ENCODE data around the gene IL15.
"Not testable (repeated sequence)": the region's sequence is repeated elsewhere in the genome, so short reads cannot be mapped to it uniquely, and the experiment has no call there.

Gene IL15

DNA sequence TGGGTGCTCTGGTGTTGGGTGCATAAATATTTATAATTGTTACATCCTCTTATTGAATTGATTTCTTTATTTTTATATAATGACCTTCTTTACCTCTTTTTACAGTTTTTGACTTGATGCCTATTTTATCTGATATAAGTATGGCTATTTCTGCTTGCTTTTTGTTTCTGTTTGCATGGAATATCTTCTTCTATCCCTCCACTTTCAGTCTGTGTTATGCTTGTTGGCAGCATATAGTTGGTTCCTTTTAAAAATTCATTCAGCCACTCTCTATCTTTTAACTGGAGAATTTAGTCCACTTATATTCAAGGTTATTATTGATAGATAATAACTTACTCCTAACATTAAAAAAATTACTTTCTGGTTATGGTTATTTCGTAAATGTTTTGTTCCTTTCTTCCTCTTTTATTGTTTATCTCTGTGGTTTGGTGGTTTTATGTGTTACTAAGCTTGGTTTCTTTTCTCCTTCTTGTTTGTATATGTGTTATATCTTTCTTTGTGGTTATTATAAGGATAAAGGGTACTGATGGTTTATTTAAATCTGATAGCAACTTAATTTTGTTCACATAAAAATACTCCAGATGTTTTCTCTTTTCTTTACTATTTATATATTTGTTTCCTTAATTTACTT lies 69.5 kb downstream of the IL15 start:
- no peak for DNase-seq

DNA sequence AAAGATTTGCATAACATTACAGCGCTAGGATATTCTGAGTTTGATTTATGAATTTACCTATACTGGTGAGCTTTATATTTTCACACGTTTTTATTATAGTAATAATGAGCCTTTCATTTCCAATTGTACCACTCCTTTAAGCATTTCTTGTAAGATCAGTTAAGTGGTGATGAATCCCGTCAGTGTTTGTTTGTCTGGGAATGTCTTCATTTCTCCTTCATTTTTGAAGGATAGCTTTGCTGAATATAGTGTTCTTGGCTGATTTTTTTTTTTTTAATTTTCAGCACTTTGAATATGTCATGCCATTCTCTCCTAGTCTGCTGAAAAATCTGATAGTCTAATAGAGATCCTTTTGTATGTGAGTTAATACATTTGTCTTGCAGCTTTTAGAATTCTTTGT lies 70.1 kb downstream of the IL15 start:
- DNase-seq: no peak

GRCh38 chr4:141711211-141711610 lies 74.8 kb downstream of the IL15 start:
- DNase-seq: no peak

GRCh38 chr4:141713185-141713584 lies 76.8 kb downstream of the IL15 start:
- no peak for DNase-seq

DNA sequence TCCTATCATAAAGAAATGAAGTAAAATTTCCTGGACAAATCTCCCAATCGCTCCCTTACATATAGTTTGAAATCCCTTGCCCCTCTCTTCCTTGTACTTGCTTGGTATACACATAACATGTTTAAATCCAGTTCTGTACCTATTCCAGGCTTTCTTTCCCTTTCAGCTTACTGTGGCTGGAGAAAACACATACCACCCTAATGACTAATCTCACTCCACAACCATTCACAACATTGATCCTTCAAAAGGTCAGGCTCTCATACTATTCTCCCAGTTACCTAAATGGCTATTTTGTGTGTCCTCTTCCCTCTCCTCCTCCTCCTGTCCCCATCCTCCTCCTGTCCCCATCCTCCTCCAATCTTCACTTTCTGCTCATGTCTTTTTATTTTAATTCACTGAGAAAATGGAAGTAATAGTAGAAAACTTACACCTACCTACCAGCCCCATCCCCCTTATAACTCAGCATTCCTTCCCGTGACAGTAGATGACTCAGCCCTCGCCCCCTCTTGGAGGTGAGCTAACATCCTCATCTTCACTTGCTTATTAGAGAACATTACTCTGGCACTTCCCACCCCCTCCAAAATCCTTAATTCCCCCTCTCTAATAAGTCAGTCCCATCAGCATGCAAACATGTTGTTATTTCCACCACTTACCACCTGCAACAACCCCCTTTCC lies 77.5 kb downstream of the IL15 start:
- DNase-seq: no peak

DNA sequence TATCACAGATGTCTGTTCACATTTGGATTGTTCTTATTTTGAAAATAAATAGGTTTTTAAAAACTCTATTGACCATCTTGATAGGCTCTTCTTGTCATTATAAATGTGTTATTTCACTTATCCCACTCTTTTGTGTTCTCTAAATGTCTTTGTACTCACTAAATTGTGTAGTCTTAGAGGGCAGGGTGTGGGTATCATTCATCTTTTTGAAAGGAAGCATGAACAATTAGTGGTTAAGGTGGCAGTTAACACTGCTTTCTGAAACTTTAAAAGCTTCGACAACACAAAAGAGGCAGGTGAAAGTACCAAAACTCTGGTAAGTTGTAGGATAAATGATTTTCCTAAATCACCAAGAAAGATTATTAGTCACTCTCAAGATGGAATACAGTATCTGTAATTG lies 83.2 kb downstream of the IL15 start:
- no peak for DNase-seq

- DNase-seq: no peak
Observed at GRCh38 chr4:141721174-141721573, 84.8 kb downstream of the IL15 start.

GRCh38 chr4:141724646-141725045 lies 88.3 kb downstream of the IL15 start:
- DNase-seq: no peak

- DNase-seq: no peak
Observed at GRCh38 chr4:141727420-141727819, 91.0 kb downstream of the IL15 start.

DNA sequence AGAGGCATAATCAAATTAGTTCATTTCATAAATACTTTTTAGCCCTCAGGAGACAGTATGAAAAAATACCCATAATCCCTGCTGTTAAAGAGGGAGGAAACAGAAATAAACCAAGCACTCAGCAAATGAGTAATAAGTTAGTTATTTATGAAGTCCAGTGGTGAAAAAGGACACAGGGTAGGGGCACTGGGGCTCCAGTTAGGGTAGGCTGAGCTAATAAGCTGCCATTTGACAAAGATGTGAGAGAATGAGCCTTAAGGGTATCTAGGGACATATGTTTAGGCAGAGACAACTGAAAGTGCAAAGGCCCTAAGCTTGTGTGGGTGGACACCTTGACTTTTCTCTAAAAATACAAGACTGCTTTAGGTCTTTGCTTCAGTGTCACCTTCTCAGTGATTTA lies 94.4 kb downstream of the IL15 start:
- no peak for DNase-seq

DNA sequence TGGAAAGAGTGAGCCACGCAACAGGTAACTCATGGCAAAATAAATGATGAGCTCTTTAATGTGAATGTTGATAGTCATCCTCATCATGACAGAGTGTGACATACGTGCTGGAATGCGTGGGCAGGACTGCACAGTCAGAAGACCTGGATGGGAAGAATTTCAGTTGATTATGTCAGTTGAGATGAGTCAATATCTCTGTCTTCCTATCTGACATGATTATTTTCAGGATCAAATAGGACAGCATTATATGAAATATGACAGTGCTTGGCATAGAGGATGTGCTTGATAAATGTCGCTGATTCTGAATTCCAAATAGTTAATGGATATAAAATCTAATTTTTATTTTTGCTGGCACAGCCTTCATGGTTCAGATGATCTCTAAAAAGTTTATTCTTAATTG lies 95.1 kb downstream of the IL15 start:
- no peak for DNase-seq

GRCh38 chr4:141739636-141740035 lies 103.3 kb downstream of the IL15 start:
- DNase-seq: no peak

GRCh38 chr4:141746026-141746425 lies 109.6 kb downstream of the IL15 start:
- DNase-seq: no peak

DNA sequence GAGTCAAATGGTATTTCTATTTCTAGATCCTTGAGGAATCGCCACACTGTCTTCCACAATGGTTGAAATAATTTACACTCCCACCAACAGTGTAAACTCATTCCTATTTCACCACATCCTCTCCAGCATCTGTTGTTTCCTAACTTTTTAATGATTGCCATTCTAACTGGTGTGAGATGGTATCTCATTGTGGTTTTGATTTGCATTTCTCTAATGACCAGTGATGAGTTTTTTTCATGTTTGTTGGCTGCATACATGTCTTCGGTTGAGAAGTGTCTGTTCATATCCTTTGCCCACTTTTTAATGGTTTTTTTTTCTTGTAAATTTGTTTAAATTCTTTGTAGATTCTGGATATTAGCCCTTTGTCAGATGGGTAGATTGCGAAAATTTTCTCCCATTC lies 115.4 kb downstream of the IL15 start:
- not testable (repeated sequence) for DNase-seq

DNA sequence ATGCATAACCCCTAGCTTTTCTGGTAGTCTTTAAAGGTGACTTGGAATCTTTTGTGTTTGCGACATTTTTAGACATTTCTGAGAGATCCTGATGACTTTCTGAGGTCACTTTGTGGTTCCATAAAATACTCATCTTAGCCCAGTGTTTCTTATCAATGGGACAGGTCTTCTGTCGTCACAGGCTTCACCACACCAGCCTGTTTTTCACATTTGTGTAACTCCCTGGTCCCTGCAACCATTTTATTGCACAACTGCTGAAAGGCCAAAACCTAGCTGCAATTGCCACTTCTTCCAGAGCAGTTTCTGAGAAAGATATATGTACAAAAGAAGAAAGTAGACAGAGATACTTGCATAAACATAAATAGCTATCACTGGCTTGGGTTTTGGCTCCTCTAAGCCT lies 120.9 kb downstream of the IL15 start:
- no peak for DNase-seq

DNA sequence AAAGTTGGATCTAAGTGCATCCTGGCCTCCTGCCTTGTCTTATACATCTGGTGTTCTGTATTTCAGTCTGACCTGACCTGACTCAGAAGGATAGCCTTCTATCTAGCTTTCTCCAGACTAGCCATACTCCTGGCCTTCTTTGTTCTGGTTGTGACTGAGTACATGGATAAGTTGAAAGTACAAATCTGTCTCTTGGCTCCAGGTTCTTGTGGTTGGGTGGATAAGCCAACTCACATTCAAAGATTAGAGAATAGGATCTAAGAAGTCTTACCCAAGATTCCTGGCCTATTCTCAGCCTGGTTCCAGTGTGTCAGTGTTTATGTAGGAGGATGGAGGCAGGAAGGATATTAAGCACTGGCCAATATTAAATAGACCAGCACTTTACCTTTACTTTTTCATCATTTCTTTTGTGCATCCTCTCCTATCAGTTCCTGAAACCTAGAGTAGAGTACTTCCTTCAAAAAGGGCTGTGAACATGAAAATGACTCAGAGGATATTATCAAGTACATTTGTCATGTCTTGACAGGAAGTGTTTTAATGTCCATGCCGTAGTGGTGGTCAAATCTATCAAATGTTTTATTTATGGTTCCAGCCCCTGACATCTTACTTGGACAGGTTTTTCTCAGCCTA lies 123.5 kb downstream of the IL15 start:
- no peak for DNase-seq

DNA sequence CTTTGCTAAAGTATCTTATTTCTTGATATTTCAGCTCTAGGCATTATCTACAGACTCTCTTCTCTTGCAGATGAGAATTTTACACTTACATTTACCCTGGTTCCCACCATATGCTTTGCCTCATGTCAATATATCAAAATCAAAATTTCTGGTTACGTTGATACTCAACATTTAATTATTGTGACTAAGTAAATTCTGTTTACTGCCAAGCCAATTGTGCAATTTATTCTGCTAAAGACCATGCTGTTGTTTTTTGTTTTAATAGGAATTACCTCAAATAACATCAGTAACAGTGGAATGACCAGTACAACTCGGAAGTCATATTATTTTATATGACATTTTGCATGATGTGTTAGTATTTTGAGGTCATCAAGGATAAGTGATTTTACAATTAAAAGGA lies 125.5 kb downstream of the IL15 start:
- DNase-seq: no peak

DNA sequence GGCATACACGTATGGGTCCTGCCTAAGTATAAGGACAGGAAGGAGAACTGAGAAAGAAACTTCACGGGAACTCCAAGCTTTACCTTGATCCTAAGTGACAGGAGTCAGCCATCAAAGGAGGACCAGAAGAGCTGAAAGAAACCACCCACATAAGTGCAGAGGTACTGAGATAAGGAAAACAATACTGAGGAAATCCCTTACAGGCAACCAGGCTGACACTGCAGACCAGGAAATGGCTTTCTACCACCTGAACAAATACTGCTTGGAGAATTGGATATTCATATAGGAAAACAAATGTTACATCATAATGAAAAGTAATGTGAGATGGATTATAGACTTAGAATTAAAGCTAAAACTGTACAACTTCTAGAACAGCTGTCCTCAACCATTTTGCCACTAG lies 127.0 kb downstream of the IL15 start:
- DNase-seq: no peak

GRCh38 chr4:141768954-141769353 lies 132.6 kb downstream of the IL15 start:
- DNase-seq: no peak

- DNase-seq: no peak
Observed at GRCh38 chr4:141771889-141772830, 135.8 kb downstream of the IL15 start.

DNA sequence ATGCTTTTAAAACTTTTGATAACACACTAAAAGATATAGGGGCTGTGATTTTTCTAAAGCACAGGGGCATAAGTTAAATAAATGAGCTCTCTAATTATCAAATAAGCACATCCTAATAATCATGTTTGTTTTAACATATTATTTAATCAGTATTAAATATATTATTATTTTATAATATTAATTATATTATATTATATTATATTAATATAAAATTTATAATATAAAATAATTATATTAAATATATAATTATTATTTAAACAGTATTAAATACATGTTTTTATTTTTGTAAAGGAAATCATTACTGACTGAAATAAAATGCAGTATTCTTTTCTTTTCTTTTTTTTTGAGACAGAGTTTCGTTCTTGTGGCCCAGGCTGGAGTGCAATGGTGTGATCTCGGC lies 136.5 kb downstream of the IL15 start:
- no peak for DNase-seq

- no peak for DNase-seq
Observed at GRCh38 chr4:141782205-141782604, 145.8 kb downstream of the IL15 start.
